ENCODE measurements around the gene APCS. TPM values are rescaled to one million over a fixed set of nuclear protein-coding genes. Genes with fewer than 3 reads are reported as not detected.

APCS gene
- total RNA-seq, 1 donor from 2014 or later: not detected

Other genes with a start within 250 kb of the APCS start
- not detected for gene OR10J4, start 155.6 kb upstream of the APCS start, total RNA-seq
- not detected for gene OR10J1, start 148.1 kb upstream of the APCS start, total RNA-seq
- gene OR10J5, start 51.8 kb upstream of the APCS start, total RNA-seq: not detected
- gene CRP, start 126.8 kb downstream of the APCS start, total RNA-seq: not detected
- 22.8 TPM for gene DUSP23, start 193.1 kb downstream of the APCS start, total RNA-seq
- gene FCRL6, start 214.5 kb downstream of the APCS start, total RNA-seq: not detected
- gene SLAMF8, start 239.0 kb downstream of the APCS start, total RNA-seq: not detected

All from frontal cortex (tissue), 1 donor.